MM.1S (cell line): ENCODE data around the gene CNPY2.

Source experiments
- CTCF ChIP-seq: fragments of 300-600 bp; sonication (generic); IDR thresholded peaks from 2 replicates; pipeline ENCODE4 v1.5.1; 2016; ENCODE audit warnings: antibody characterized with exemption, low read length, mixed read lengths
- EZH2 ChIP-seq: fragments of 300-600 bp; sonication (generic); optimal IDR thresholded peaks from 2 replicates; pipeline ENCODE3; 2017; ENCODE audit warnings: low read depth, mild to moderate bottlenecking, antibody characterized with exemption, low read length, mixed read lengths
- EZH2phosphoT487 ChIP-seq: fragments of 300-600 bp; sonication (generic); IDR thresholded peaks from 2 replicates; pipeline ENCODE4 v1.6.1; 2018; ENCODE audit warnings: antibody characterized with exemption, low read length

GRCh38 chr12:56346675-56347074 is 30.9 kb upstream of the CNPY2 start:
- TF ChIP-seq CTCF (peak; percentile 18), EZH2phosphoT487 (no peak), EZH2 (no peak)
